ENCODE results near the gene ZNF70.

GRCh38 chr22:23752750-23753149, 1.8 kb upstream of the ZNF70 start:
- no peak for TF ChIP-seq CTCF (IDR thresholded peaks at IDR 0.05; ENCODE audit: low read depth, low read length, poor library complexity, severe bottlenecking)
- no peak for TF ChIP-seq EZH2phosphoT487 (IDR thresholded peaks at IDR 0.05; ENCODE audit: borderline replicate concordance, low read length)
